Measurements from ENCODE around the gene DENND4A. TPM values are rescaled to one million over a fixed set of nuclear protein-coding genes. Genes with fewer than 3 reads are reported as not detected.

Gene DENND4A
- total and polyA plus RNA-seq, 9 of the 15 experiments (the other 6 are each of a cell fraction or from before 2014, with no cell fraction given) = 6.8 to 32.3 (median 19.9) TPM

DNA sequence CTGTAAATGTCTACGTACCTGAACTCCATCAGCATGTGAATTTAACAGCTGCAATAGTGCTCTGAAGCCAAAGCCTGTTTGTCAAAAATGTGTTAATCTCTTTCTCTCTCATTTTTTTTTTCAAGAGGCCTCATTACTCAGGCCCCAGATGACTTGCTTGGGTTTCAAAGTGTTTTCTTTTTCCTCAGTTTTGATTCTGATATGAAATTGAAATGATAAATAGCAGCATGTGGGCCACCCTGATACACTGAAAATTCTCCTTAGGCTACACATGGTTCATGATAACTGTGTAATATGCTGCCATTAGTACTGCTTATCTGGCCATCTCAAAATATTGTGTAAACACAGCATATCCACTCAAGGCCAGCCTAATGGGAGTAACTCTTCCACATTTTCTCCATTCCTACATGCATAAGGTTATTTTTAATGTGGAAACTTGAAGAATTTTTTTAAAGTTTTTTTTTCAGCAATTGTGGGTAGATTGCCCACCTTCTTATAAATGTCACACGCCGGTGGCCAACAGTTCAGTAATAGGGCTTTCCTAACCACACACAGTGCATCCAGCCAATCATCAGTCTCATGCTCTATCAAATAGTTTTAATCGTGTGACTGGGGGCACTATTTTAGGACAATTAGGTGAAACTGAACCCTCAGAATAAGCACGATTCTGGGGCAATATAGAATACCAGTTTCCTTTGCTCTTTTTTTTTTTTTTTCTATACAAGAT, 13.1 kb upstream of the DENND4A start (continued):
- TF ChIP-seq, protein P1, sequence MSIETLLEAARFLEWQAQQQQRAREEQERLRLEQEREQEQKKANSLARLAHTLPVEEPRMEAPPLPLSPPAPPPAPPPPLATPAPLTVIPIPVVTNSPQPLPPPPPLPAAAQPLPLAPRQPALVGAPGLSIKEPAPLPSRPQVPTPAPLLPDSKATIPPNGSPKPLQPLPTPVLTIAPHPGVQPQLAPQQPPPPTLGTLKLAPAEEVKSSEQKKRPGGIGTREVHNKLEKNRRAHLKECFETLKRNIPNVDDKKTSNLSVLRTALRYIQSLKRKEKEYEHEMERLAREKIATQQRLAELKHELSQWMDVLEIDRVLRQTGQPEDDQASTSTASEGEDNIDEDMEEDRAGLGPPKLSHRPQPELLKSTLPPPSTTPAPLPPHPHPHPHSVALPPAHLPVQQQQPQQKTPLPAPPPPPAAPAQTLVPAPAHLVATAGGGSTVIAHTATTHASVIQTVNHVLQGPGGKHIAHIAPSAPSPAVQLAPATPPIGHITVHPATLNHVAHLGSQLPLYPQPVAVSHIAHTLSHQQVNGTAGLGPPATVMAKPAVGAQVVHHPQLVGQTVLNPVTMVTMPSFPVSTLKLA (conservative IDR thresholded peaks at IDR 0.05) = peak; percentile 43 to 78; a peak in 3 of 4 replicates
- TF ChIP-seq NCOA2 (IDR thresholded peaks at IDR 0.05; ENCODE audit: partially characterized antibody in 2 of 2) (peak; percentile 34 to 67), NCOA1 (IDR thresholded peaks at IDR 0.05; ENCODE audit: low read depth) (0 out of 2 replicates have a peak, but pooled peaks have one; percentile 85), ZNF589 (CRISPR knock-in tag; IDR thresholded peaks at IDR 0.05; ENCODE audit: low read depth) (peak; percentile 59; the same call in 1 of the 2 replicates), MYBL2 (IDR thresholded peaks at IDR 0.05; ENCODE audit: low read depth) (no peak), MYBL2 (CRISPR knock-in tag; IDR thresholded peaks at IDR 0.05; ENCODE audit: borderline replicate concordance) (no peak), ETV5 (CRISPR knock-in tag; IDR thresholded peaks at IDR 0.05; ENCODE audit: low read depth) (no peak), MYC (IDR thresholded peaks at IDR 0.05; ENCODE audit: low read depth, low read length) (peak; percentile 59; the same call in 1 of the 2 replicates), MYC (CRISPR knock-in tag; IDR thresholded peaks at IDR 0.05; ENCODE audit: borderline replicate concordance, low read depth) (no peak), EHMT2 (IDR thresholded peaks at IDR 0.05) (0 out of 2 replicates have a peak, but pooled peaks have one; percentile 21), BRD4 (IDR thresholded peaks at IDR 0.05) (no peak), DDX20 (tag; IDR thresholded peaks at IDR 0.05; ENCODE audit: low read depth) (peak; percentile 36; the same call in 1 of the 2 replicates), ZNF584 (CRISPR knock-in tag; IDR thresholded peaks at IDR 0.05; ENCODE audit: low read depth) (peak; percentile 82; the same call in 1 of the 2 replicates), SMARCA4 (IDR thresholded peaks at IDR 0.05) (peak; percentile 98)
- TF ChIP-seq, protein P2, sequence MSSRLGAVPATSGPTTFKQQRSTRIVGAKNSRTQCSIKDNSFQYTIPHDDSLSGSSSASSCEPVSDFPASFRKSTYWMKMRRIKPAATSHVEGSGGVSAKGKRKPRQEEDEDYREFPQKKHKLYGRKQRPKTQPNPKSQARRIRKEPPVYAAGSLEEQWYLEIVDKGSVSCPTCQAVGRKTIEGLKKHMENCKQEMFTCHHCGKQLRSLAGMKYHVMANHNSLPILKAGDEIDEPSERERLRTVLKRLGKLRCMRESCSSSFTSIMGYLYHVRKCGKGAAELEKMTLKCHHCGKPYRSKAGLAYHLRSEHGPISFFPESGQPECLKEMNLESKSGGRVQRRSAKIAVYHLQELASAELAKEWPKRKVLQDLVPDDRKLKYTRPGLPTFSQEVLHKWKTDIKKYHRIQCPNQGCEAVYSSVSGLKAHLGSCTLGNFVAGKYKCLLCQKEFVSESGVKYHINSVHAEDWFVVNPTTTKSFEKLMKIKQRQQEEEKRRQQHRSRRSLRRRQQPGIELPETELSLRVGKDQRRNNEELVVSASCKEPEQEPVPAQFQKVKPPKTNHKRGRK (tag; IDR thresholded peaks at IDR 0.05) = no peak
- TF ChIP-seq, protein P3, sequence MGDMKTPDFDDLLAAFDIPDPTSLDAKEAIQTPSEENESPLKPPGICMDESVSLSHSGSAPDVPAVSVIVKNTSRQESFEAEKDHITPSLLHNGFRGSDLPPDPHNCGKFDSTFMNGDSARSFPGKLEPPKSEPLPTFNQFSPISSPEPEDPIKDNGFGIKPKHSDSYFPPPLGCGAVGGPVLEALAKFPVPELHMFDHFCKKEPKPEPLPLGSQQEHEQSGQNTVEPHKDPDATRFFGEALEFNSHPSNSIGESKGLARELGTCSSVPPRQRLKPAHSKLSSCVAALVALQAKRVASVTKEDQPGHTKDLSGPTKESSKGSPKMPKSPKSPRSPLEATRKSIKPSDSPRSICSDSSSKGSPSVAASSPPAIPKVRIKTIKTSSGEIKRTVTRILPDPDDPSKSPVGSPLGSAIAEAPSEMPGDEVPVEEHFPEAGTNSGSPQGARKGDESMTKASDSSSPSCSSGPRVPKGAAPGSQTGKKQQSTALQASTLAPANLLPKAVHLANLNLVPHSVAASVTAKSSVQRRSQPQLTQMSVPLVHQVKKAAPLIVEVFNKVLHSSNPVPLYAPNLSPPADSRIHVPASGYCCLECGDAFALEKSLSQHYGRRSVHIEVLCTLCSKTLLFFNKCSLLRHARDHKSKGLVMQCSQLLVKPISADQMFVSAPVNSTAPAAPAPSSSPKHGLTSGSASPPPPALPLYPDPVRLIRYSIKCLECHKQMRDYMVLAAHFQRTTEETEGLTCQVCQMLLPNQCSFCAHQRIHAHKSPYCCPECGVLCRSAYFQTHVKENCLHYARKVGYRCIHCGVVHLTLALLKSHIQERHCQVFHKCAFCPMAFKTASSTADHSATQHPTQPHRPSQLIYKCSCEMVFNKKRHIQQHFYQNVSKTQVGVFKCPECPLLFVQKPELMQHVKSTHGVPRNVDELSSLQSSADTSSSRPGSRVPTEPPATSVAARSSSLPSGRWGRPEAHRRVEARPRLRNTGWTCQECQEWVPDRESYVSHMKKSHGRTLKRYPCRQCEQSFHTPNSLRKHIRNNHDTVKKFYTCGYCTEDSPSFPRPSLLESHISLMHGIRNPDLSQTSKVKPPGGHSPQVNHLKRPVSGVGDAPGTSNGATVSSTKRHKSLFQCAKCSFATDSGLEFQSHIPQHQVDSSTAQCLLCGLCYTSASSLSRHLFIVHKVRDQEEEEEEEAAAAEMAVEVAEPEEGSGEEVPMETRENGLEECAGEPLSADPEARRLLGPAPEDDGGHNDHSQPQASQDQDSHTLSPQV (IDR thresholded peaks at IDR 0.05) = 0 out of 2 replicates have a peak, but pooled peaks have one; percentile 20
- TF ChIP-seq, protein P4, sequence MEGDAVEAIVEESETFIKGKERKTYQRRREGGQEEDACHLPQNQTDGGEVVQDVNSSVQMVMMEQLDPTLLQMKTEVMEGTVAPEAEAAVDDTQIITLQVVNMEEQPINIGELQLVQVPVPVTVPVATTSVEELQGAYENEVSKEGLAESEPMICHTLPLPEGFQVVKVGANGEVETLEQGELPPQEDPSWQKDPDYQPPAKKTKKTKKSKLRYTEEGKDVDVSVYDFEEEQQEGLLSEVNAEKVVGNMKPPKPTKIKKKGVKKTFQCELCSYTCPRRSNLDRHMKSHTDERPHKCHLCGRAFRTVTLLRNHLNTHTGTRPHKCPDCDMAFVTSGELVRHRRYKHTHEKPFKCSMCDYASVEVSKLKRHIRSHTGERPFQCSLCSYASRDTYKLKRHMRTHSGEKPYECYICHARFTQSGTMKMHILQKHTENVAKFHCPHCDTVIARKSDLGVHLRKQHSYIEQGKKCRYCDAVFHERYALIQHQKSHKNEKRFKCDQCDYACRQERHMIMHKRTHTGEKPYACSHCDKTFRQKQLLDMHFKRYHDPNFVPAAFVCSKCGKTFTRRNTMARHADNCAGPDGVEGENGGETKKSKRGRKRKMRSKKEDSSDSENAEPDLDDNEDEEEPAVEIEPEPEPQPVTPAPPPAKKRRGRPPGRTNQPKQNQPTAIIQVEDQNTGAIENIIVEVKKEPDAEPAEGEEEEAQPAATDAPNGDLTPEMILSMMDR (IDR thresholded peaks at IDR 0.05 in 2 of 3, conservative IDR thresholded peaks at IDR 0.05 in 1 of 3; ENCODE audit: insufficient read depth in 2 of 3, low read depth in 1 of 3, low read length in 3 of 3) = no peak
